Smooth muscle cell of the brain vasculature (primary cell): ENCODE results near the gene PAQR7.

Experiments
- DNase-seq: peaks from one replicate; pipeline ENCODE4 v3.0.0-alpha.2; 2012; ENCODE audit warnings: low read depth, low spot score

Gene PAQR7

GRCh38 chr1:25818569-25818968 is 56.9 kb downstream of the PAQR7 start:
- DNase-seq, result no peak

- DNase-seq, result no peak
These were observed 57.5 kb downstream of the PAQR7 start for GRCh38 chr1:25817840-25818501.

GRCh38 chr1:25816112-25816718 is 59.3 kb downstream of the PAQR7 start:
- DNase-seq, result no peak

GRCh38 chr1:25815208-25816111 is 60.0 kb downstream of the PAQR7 start:
- no peak for DNase-seq

DNA sequence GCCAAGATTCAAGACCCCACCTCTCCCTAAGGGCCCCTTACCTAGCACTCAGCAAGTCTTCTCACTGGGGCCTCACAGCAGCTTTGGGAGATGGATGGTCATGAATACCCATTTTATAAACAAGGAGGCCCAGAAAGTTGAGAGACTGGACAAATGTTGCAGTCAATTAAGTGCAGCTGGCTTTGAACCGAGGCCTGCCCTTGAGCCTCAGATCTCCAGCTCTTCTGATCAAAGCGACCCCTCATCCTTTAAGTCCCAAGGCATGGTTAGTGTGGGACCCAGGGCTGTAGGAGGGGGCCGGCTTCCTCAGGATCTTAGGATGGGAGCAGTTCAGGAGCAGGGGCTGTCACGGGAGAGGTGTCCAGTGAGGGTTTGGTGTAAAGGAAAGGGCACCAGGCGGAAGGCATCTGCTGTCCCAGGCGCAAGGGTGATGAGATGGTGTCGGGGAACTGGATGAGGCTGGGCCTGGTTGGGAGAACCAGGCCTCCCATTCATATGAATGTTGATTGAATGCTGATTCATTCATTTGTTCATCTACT is 60.9 kb downstream of the PAQR7 start:
- no peak for DNase-seq

GRCh38 chr1:25813734-25814471 is 61.6 kb downstream of the PAQR7 start:
- no peak for DNase-seq

GRCh38 chr1:25813071-25813733 is 62.3 kb downstream of the PAQR7 start:
- DNase-seq, result no peak
